ENCODE results near the gene CD80. TPM values are rescaled to one million over a fixed set of nuclear protein-coding genes. Genes with fewer than 3 reads are reported as not detected.

The CD80 gene
- total and polyA plus RNA-seq, 10 of the 15 experiments (the other 5 are each of a cell fraction or from before 2014, with no cell fraction given), result 41.4 to 137 (median 58.1) TPM

- no peak for TF ChIP-seq EZH2 (IDR thresholded peaks at IDR 0.05; ENCODE audit: borderline replicate concordance, control insufficient read depth, low read depth, low read length)
- no peak for TF ChIP-seq SREBF1 (IDR thresholded peaks at IDR 0.05; ENCODE audit: low read length)
- TF ChIP-seq IKZF1 (conservative IDR thresholded peaks at IDR 0.05), result no peak
- TF ChIP-seq LARP7 (IDR thresholded peaks at IDR 0.05), result no peak
- TF ChIP-seq BCL11A (IDR thresholded peaks at IDR 0.05; ENCODE audit: low read depth, low read length), result no peak
- TF ChIP-seq, protein P1, sequence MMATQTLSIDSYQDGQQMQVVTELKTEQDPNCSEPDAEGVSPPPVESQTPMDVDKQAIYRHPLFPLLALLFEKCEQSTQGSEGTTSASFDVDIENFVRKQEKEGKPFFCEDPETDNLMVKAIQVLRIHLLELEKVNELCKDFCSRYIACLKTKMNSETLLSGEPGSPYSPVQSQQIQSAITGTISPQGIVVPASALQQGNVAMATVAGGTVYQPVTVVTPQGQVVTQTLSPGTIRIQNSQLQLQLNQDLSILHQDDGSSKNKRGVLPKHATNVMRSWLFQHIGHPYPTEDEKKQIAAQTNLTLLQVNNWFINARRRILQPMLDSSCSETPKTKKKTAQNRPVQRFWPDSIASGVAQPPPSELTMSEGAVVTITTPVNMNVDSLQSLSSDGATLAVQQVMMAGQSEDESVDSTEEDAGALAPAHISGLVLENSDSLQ (IDR thresholded peaks at IDR 0.05), result no peak
- TF ChIP-seq, protein P2, sequence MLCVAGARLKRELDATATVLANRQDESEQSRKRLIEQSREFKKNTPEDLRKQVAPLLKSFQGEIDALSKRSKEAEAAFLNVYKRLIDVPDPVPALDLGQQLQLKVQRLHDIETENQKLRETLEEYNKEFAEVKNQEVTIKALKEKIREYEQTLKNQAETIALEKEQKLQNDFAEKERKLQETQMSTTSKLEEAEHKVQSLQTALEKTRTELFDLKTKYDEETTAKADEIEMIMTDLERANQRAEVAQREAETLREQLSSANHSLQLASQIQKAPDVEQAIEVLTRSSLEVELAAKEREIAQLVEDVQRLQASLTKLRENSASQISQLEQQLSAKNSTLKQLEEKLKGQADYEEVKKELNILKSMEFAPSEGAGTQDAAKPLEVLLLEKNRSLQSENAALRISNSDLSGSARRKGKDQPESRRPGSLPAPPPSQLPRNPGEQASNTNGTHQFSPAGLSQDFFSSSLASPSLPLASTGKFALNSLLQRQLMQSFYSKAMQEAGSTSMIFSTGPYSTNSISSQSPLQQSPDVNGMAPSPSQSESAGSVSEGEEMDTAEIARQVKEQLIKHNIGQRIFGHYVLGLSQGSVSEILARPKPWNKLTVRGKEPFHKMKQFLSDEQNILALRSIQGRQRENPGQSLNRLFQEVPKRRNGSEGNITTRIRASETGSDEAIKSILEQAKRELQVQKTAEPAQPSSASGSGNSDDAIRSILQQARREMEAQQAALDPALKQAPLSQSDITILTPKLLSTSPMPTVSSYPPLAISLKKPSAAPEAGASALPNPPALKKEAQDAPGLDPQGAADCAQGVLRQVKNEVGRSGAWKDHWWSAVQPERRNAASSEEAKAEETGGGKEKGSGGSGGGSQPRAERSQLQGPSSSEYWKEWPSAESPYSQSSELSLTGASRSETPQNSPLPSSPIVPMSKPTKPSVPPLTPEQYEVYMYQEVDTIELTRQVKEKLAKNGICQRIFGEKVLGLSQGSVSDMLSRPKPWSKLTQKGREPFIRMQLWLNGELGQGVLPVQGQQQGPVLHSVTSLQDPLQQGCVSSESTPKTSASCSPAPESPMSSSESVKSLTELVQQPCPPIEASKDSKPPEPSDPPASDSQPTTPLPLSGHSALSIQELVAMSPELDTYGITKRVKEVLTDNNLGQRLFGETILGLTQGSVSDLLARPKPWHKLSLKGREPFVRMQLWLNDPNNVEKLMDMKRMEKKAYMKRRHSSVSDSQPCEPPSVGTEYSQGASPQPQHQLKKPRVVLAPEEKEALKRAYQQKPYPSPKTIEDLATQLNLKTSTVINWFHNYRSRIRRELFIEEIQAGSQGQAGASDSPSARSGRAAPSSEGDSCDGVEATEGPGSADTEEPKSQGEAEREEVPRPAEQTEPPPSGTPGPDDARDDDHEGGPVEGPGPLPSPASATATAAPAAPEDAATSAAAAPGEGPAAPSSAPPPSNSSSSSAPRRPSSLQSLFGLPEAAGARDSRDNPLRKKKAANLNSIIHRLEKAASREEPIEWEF (IDR thresholded peaks at IDR 0.05; ENCODE audit: insufficient replicate concordance, low read depth, low read length), result no peak
- TF ChIP-seq RAD21 (IDR thresholded peaks at IDR 0.05; ENCODE audit: insufficient read depth, low read depth, low read length), result no peak
- no peak for TF ChIP-seq E2F4 (IDR thresholded peaks at IDR 0.05; ENCODE audit: low read depth, low read length)
Measured at GRCh38 chr3:119596398-119596797, 37.0 kb upstream of the CD80 start (continued).
